Measurements from ENCODE around the gene GABRB1. TPM values are rescaled to one million over a fixed set of nuclear protein-coding genes. Genes with fewer than 3 reads are reported as not detected.

GABRB1 gene
- total RNA-seq, 2 experiments from 2014 or later: not detected

DNA sequence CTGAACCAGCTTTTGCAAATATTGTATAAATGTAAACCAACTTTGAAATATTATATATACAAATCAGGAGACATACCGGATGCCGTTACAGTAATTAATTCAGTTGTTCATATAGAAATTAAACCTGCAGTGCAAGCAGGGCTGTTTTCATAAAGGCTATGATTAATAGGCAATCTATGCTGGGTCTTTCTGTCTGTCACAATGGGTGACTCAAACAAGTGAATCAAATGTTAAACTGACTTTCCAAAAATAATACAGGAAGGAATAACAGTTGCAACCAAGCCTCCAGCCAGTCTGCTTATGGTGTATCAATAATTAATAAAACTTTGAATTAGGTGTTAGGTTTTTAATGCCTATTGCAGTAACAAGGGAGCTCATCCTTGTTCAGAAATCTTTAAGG, 43.9 kb downstream of the GABRB1 start:
- H3K9me2 ChIP-seq (ENCODE audit: insufficient read depth, low read length): no peaks in the 10 kb centered on the region
- intact Hi-C loops (cut with micrococcal nuclease; ENCODE audit: unreplicated experiment): no loop called here
- BruUV-seq (replicated peaks): no TSS peak
- no peak overlapping the region for H2AFZ ChIP-seq (ENCODE audit: low read length)
- POLR2A ChIA-PET: interaction anchor here (0.6 kb wide), 1 partner anchor 24 kb away, joined by 3 read pairs; no protein-coding TSS in a partner anchor
- CTCF ChIA-PET (ENCODE audit: unreplicated experiment): interaction anchor here (1.2 kb wide), 1 partner anchor 48 kb away, joined by 3 read pairs; no protein-coding TSS in a partner anchor
- no peaks in the 10 kb centered on the region for H3K36me3 ChIP-seq (ENCODE audit: insufficient read depth, low read length)
- no peaks in the 10 kb centered on the region for H3K4me1 ChIP-seq (ENCODE audit: insufficient read depth, low read length, poor library complexity, severe bottlenecking)
- no peak overlapping the region for H3K27ac ChIP-seq (ENCODE audit: low read depth, low read length, poor library complexity, severe bottlenecking)
- H3K4me2 ChIP-seq (ENCODE audit: low read length): no peak overlapping the region
- no peak overlapping the region for H3K4me3 ChIP-seq (ENCODE audit: low read depth, low read length, poor library complexity, severe bottlenecking)
- no peaks in the 10 kb centered on the region for H4K20me1 ChIP-seq (ENCODE audit: insufficient read depth, low read length)
- no peaks in the 10 kb centered on the region for H3K79me2 ChIP-seq (ENCODE audit: insufficient read depth, low read depth, low read length)
- H3K9me3 ChIP-seq (ENCODE audit: low read length): no peaks in the 10 kb centered on the region
- TF ChIP-seq, protein P1, sequence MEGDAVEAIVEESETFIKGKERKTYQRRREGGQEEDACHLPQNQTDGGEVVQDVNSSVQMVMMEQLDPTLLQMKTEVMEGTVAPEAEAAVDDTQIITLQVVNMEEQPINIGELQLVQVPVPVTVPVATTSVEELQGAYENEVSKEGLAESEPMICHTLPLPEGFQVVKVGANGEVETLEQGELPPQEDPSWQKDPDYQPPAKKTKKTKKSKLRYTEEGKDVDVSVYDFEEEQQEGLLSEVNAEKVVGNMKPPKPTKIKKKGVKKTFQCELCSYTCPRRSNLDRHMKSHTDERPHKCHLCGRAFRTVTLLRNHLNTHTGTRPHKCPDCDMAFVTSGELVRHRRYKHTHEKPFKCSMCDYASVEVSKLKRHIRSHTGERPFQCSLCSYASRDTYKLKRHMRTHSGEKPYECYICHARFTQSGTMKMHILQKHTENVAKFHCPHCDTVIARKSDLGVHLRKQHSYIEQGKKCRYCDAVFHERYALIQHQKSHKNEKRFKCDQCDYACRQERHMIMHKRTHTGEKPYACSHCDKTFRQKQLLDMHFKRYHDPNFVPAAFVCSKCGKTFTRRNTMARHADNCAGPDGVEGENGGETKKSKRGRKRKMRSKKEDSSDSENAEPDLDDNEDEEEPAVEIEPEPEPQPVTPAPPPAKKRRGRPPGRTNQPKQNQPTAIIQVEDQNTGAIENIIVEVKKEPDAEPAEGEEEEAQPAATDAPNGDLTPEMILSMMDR (conservative IDR thresholded peaks at IDR 0.05; ENCODE audit: low read length): no peak
- no peak for TF ChIP-seq EZH2phosphoT487 (IDR thresholded peaks at IDR 0.05; ENCODE audit: borderline replicate concordance, low read depth, low read length)
- no peak for DNase-seq (ENCODE audit: low spot score)

DNA sequence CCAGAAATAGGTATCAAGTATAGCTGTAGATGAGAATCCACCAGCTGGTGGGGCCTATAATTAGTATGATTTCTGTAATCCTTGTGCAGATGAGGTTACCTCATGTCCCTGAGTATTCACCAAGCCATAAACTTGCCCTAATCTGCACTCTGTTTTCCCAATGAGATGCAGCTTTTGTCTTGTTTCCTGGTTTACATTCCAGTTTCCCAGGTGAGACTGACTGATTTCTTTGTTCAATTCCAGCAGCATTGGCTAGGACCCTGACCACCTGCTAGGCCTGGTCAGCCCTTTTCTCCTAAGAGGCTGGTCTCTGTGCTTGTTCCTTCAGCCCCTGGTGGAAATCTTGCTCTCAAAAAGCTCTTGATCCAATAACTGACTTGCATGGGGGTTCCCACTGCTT, 44.6 kb downstream of the GABRB1 start:
- Histone ChIP-seq H3K27ac (ENCODE audit: low read depth, low read length, poor library complexity, severe bottlenecking) (no peak overlapping the region), H2AFZ (ENCODE audit: low read length) (no peak overlapping the region), H4K20me1 (ENCODE audit: insufficient read depth, low read length) (no peaks in the 10 kb centered on the region), H3K9me2 (ENCODE audit: insufficient read depth, low read length) (no peaks in the 10 kb centered on the region), H3K4me1 (ENCODE audit: insufficient read depth, low read length, poor library complexity, severe bottlenecking) (no peaks in the 10 kb centered on the region), H3K4me3 (ENCODE audit: low read depth, low read length, poor library complexity, severe bottlenecking) (no peak overlapping the region), H3K79me2 (ENCODE audit: insufficient read depth, low read depth, low read length) (no peaks in the 10 kb centered on the region), H3K9me3 (ENCODE audit: low read length) (no peaks in the 10 kb centered on the region), H3K4me2 (ENCODE audit: low read length) (no peak overlapping the region), H3K36me3 (ENCODE audit: insufficient read depth, low read length) (no peaks in the 10 kb centered on the region)
- TF ChIP-seq EZH2phosphoT487 (IDR thresholded peaks at IDR 0.05; ENCODE audit: borderline replicate concordance, low read depth, low read length): no peak
- TF ChIP-seq, protein P1 (conservative IDR thresholded peaks at IDR 0.05; ENCODE audit: low read length): no peak
- ChIA-PET CTCF (ENCODE audit: unreplicated experiment) (no interaction called here), POLR2A (interaction anchor here (0.6 kb wide), 1 partner anchor 60 kb away, joined by 3 read pairs; no protein-coding TSS in a partner anchor)
- BruUV-seq (replicated peaks): no TSS peak
- intact Hi-C loops (cut with micrococcal nuclease; ENCODE audit: unreplicated experiment): no loop called here
- DNase-seq (ENCODE audit: low spot score): no peak

DNA sequence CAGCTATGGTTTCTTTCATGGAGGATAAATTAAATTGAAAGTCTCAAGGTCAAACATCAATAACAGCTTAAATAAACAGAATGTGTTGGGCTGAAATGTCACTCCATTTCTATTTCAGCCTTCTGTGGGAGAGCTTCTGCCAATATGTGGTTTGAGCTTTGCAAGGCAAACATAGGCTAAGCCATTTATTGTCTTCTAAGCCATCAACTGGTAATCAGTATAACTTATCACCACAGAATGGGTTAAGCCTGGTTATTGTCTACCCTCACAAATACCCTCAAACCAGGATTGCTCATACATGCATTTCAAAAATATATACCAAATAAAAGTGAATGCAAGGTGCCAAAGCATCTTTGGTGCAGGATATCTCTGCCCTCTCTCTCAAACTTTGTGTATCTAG, 52.7 kb downstream of the GABRB1 start:
- intact Hi-C loops (cut with micrococcal nuclease; ENCODE audit: unreplicated experiment): no loop called here
- POLR2A ChIA-PET: interaction anchor here (0.9 kb wide), 1 partner anchor 20 kb away, joined by 3 read pairs; no protein-coding TSS in a partner anchor
- Histone ChIP-seq H3K4me3 (ENCODE audit: low read depth, low read length, poor library complexity, severe bottlenecking) (no peak overlapping the region), H3K36me3 (ENCODE audit: insufficient read depth, low read length) (no peaks in the 10 kb centered on the region), H3K4me1 (ENCODE audit: insufficient read depth, low read length, poor library complexity, severe bottlenecking) (no peaks in the 10 kb centered on the region), H4K20me1 (ENCODE audit: insufficient read depth, low read length) (no peaks in the 10 kb centered on the region), H2AFZ (ENCODE audit: low read length) (no peak overlapping the region), H3K9me2 (ENCODE audit: insufficient read depth, low read length) (no peaks in the 10 kb centered on the region), H3K79me2 (ENCODE audit: insufficient read depth, low read depth, low read length) (no peaks in the 10 kb centered on the region), H3K27ac (ENCODE audit: low read depth, low read length, poor library complexity, severe bottlenecking) (no peak overlapping the region), H3K4me2 (ENCODE audit: low read length) (no peak overlapping the region), H3K9me3 (ENCODE audit: low read length) (no peaks in the 10 kb centered on the region)
- BruUV-seq (replicated peaks): no TSS peak
- CTCF ChIA-PET (ENCODE audit: unreplicated experiment): interaction anchor here (1.2 kb wide), 1 partner anchor 38 kb away, joined by 3 read pairs; no protein-coding TSS in a partner anchor
- TF ChIP-seq, protein P1 (conservative IDR thresholded peaks at IDR 0.05; ENCODE audit: low read length): no peak
- TF ChIP-seq EZH2phosphoT487 (IDR thresholded peaks at IDR 0.05; ENCODE audit: borderline replicate concordance, low read depth, low read length): no peak
- no peak for DNase-seq (ENCODE audit: low spot score)
